NCI-H345 treated with DMSO at 0.1 percent for 48 hours (cell line): ENCODE data around the gene AP1G2.

Experiments used
- DNase-seq: peaks from one replicate; lab custom pipeline; 2025; ENCODE audit not compliant: unreplicated experiment; lab: John Stamatoyannopoulos, UW

AP1G2 gene

DNA sequence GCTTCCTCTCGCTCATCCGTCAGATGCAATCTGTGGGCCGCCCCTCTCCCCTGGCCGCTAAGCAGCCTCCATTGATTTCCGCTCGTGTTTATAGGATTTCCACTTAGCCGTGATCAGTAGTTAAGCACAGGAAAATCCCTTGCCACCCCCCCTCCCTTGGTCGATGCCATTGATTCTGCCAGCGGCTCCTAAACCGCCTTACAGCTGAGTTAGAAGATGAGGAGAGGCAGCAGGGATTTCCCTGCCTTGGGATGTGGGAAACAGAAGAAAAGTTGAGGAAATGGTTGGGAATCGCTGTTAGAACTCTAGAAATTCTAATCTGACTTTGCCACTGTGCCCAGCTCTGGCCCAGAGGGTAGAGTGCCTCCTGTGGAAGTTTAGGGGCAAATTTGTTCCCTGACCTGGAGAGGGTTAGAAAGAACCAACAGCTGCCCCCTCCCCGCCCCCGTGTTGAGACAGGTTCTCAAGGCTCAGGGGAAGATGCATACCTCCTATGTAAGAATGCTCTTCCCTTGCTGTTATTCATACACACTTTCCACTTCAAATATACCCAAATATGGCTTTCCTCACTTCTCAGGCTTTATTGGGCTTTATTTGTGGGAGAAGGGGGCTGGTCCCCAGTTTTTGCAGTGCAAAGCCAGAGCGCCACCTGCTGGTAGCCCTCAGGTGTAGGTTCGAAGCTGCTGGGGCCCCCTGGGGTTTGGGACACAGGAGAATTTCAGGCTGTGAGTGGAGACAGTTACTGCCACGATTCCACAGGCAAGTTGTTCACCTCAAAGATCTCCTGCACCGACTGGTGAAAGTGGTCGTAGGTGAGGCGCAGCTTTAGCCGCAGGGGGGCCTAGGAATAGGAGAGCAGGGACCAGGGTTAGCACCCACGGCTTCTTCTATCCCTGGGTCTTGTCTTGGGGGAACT, 8.3 kb downstream of the AP1G2 start:
- peak; percentile 32 for DNase-seq

- DNase-seq: no peak
These were observed 9.1 kb downstream of the AP1G2 start for GRCh38 chr14:23558346-23559009.

GRCh38 chr14:23557946-23558345, 9.6 kb downstream of the AP1G2 start:
- DNase-seq: no peak

GRCh38 chr14:23557521-23557920, 10.1 kb downstream of the AP1G2 start:
- no peak for DNase-seq

DNA sequence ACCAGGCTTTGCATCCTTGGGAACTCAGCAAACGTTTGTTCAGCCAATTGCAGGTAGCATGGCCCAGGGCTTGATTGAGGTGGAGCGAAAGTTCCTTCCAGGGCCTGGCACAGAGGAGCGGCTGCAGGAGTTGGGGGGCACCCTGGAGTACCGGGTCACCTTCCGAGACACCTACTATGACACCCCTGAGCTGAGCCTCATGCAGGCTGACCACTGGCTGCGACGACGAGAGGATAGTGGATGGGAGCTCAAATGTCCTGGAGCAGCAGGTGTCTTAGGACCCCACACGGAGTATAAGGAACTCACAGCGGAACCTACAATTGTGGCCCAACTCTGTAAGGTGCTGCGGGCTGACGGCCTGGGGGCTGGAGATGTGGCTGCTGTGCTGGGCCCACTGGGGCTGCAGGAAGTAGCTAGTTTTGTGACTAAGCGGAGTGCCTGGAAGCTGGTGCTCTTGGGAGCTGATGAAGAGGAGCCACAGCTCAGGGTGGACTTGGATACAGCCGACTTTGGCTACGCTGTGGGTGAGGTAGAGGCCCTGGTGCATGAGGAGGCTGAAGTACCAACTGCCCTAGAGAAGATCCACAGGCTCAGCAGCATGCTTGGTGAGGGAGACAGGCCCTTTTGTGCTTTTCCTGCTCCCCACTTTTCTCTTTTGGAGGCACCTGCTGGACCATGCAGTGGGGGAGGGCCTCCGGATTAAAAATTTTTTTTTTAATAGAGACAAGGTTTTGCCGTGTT, 10.7 kb downstream of the AP1G2 start:
- no peak for DNase-seq

- peak; percentile 81 for DNase-seq
These were observed 11.5 kb downstream of the AP1G2 start, which contains the start of gene THTPA for GRCh38 chr14:23555882-23556699. THTPA (plus strand) TSS chr14:23556271; CDS start chr14:23556758, 487 bp downstream.

DNA sequence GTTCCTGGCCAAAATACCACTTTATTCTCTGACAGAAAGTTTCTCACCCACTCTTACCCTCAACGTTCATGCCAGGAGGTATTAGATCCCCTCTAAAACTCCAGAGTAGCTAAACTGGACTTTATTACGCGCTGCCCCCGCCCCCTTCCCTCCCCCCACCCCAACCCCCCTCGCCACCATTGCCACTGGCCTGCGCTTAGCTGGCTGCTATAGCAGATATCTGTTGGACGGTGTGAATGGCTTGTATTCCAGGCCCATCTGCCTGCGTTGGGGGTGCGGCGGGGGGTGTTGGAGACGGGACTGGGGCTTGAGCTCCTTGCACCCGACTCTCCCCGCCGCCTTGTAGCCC, 12.1 kb downstream of the AP1G2 start:
- no peak for DNase-seq

- peak; percentile 90 for DNase-seq
These were observed 16.1 kb downstream of the AP1G2 start, which contains the start of gene ZFHX2 for GRCh38 chr14:23551266-23552028. ZFHX2 (minus strand) TSS chr14:23551765; CDS start chr14:23535325, 16,440 bp downstream.

DNA sequence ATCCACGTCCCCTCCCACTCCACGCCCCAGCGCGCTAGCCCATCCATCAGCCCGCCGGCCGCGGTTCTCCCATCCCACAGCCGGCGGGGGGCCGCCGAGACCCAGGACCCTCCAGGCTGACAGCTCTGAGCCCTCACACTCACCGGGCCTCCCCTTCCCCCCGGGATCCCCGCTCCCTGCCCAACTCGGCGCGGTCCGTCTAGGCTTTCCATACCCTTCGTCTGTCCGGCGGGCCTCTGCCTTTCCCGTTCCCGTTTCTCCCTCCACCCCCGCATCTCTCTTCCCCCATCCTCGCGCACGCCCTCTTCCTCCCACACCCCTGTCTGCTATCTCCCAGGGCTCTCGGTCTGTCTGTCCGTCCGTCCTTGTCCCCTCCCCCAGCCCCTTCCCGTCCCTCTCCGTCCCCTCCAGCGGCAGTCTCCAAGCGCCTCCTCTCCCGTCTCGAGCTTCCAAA, 16.8 kb downstream of the AP1G2 start:
- no peak for DNase-seq

GRCh38 chr14:23550131-23550811, 17.3 kb downstream of the AP1G2 start:
- no peak for DNase-seq

- DNase-seq: no peak
These were observed 19.0 kb downstream of the AP1G2 start for GRCh38 chr14:23548351-23549318.

DNA sequence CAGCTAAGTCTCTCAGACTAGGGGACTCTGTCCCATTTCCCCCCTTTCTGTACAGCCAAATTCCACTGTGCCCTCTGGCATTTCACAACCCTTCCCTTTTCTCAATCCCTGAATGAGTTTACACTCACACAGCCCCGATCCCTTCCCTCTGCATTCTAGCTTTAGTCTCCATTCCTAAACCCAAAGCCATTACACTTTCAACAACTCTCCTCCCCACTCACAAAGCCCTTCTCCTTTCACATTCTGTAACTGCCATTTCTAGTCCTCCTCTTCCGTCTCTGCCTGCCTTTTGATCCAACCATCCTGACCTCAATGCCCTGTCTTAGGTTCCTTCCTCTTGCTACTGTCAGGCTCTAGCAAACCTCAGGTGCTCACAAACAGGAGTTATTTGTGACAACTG, 19.7 kb downstream of the AP1G2 start:
- no peak for DNase-seq

DNA sequence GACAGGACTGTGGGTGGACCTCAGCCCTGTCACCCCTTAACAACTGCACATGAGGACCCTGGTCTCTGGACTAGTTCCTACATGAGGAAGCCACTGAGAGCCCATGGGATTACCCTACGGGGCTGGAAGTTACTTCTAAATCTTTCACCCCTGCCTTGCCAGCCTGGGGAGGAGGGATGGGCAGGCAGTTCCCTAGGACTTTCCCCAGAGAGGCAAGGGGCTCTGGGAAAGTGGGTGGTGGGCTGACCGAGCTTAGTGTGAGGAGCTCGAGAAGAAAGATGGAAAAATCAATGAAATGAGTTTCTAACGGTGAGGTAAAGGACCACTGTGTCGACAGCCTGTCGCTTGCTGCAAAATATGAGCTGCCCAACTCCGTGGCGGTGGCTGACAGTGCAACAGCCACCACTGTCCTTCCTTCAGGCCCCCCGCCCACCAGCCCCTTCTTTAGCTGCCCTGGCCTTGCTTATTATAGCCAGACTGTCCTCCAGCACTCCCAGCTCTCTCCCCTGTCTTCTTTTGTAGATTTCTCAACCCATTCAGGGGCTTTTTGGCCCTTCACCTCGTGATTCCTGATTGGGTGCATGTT, 21.0 kb downstream of the AP1G2 start:
- DNase-seq: no peak

DNA sequence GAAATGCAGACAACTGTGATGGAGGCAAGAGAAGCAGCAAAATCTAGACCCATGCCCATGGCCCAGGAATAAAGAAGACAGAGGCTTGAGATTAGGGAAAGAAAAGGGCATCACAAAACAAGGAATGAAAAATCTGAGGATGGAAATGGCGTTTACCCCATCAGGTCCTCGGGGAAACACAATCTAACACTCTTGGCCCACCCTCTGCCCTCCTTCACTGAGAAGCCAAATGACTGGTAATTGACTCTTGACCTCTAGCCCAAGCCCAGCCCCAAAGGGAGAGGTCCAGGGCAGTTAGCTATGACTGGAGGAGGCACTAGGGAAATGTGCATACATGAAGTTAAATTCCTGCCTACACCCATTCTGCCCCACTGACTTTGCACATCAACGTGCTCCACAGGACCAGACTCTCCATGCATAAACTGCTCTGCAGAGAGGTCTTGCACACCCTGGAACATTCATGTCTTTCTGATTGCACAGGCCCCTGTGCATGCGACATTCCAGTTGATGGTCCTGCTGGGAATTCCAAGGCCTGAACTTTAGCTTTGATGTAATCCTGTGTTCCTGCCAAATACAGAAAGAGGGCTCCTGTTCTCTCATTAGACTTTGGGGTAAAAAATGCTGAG, 21.7 kb downstream of the AP1G2 start:
- DNase-seq: no peak

DNA sequence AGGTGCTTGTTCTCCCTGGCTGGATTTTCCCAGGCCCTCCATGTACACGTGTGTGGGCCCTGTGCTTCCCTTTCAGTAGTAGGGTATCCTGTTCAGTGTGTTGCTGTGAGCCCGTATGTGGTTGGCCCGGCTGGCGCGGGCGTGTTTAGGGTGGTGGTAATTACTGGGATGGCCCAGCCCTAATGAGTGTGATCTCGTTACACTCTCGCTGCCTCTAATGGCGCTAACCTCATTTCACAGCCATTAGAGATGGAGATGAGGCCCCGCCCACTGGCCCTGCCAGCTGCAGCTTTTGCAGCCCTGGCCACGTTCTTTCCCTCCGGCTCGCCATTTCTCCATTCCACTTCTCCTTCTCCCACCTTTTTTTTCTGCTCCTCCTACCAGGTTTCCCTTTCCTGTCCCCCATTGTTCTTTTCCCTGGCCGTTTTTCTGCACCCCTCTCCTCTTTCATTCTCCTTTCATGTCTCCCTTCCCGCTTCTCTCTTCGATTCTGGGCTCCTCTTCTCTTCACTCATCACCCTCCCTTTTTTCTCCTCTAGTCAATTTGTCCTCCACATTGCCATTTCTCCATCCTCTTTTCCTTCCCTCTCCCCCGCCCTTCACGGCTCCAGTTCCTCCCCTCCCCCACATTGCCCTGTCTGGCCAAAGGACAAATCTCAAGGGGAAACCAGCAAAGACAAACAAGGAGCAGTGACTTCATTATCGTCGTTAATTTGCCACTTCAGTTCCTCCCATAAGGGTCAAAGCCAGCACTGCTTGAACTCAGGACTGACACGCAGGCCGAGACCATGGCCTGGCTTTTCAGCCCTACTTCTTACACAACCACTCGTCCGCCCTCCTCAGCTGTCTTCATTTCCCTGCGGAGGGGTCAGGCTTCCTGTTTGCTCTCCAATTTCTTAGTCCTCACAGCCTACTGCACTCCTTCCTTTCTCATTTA, 22.8 kb downstream of the AP1G2 start:
- no peak for DNase-seq

DNA sequence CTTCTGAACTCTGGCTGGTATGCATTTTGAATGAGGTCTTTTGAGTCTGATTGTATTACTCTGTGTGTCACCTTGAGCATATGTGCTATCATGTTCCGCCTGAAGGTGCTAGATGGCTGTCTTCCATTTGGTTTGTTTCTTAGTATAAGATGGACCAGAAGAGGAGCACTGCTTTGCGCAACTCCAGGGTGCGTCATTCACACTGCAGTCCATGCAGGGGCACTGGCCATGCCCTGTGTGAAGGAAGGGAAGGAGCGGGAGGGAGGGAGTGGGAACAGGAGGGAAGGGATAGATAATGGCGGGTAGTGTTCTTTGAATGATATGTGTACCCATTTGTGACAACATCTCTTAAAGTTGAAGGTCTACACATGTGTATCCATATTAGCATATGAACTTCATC, 24.2 kb downstream of the AP1G2 start:
- no peak for DNase-seq
